Esophagus muscularis mucosa (tissue), 4 donors: ENCODE results near the gene RASGRF1. TPM values are rescaled to one million over a fixed set of nuclear protein-coding genes. Genes with fewer than 3 reads are reported as not detected.

Experiments used
- DNase-seq: peaks from one replicate; pipeline ENCODE4 v3.0.0-alpha.2; 2017; ENCODE audit errors: extremely low spot score
- H3K27ac ChIP-seq, 4 donors: fragments of 200-600 bp; sonication (generic); replicated peaks in 1 of 4; 1 replicate in 3 of 4; 2 replicates in 1 of 4; pipeline ENCODE4 v1.5.1; 2016 to 2019; ENCODE audit warnings: mild to moderate bottlenecking in 1 of 4
- H3K27me3 ChIP-seq, 4 donors: fragments of 200-600 bp; sonication (generic); one replicate each; pipeline versions ENCODE4 v1.5.1 to v1.6.0; 2016 to 2019
- H3K36me3 ChIP-seq, 4 donors: fragments of 200-600 bp; sonication (generic); one replicate each; pipeline ENCODE4 v1.5.1; 2016 to 2019
- H3K4me1 ChIP-seq, 4 donors: fragments of 200-600 bp; sonication (generic); one replicate each; pipeline ENCODE4 v1.5.1; 2016 to 2019
- H3K4me3 ChIP-seq, 4 donors: fragments of 200-600 bp; sonication (generic); 1 replicate in 2 of 4; 2 replicates in 2 of 4; pipeline ENCODE4 v1.5.1; 2016 to 2019; ENCODE audit warnings: mild to moderate bottlenecking in 4 of 4, moderate library complexity in 1 of 4
- H3K9me3 ChIP-seq, 4 donors: fragments of 200-600 bp; sonication (generic); 1 replicate in 3 of 4; 2 replicates in 1 of 4; pipeline ENCODE4 v1.5.1; 2016 to 2019
- EP300 ChIP-seq: sonication (generic); formaldehyde crosslinking; IDR thresholded peaks from one replicate; pipeline ENCODE4 v1.6.1; 2017; ENCODE audit warnings: antibody characterized with exemption
- POLR2A ChIP-seq: fragments of 450-650 bp; IDR thresholded peaks from one replicate; pipeline ENCODE4 v1.6.1; 2017; ENCODE audit warnings: antibody characterized with exemption, moderate library complexity, mild to moderate bottlenecking, low read depth
- POLR2AphosphoS5 ChIP-seq, 2 donors: sonication (generic); formaldehyde crosslinking; IDR thresholded peaks; one replicate each; pipeline ENCODE4 v1.6.1; 2017; ENCODE audit warnings: antibody characterized with exemption in 2 of 2
- WGBS: methylation state at CpG from one replicate; pipeline ENCODE4 v1.1.5; 2018; 5-methylcytosine and 5-hydroxymethylcytosine counted together
- intact Hi-C: fragments of 100-400 bp; cut with DNase I; formaldehyde crosslinking; loops from one replicate; pipeline ENCODE4 v1.15.1; 2023
- total RNA-seq, 4 donors: library from RNA; depleted of rRNA; stranded (reverse); fragments of >200 nt; gene quantifications; one replicate each; pipeline versions ENCODE4 v1.1.0 to v1.2.1, GENCODE V29; 2016
- TF ChIP-seq, protein P1 (sequence below), 3 experiments: fragments of 200-600 bp in 2 of 3; fragments of 450-650 bp in 1 of 3; sonication (generic) in 2 of 3; IDR thresholded peaks; one replicate each; pipeline ENCODE4 v1.5.1; 2017 to 2019; ENCODE audit warnings: antibody characterized with exemption in 3 of 3, mild to moderate bottlenecking in 2 of 3, moderate library complexity in 1 of 3

Gene RASGRF1
- total RNA-seq, 4 donors from 2014 or later = 0.17 to 0.23 TPM; not detected in 2

DNA sequence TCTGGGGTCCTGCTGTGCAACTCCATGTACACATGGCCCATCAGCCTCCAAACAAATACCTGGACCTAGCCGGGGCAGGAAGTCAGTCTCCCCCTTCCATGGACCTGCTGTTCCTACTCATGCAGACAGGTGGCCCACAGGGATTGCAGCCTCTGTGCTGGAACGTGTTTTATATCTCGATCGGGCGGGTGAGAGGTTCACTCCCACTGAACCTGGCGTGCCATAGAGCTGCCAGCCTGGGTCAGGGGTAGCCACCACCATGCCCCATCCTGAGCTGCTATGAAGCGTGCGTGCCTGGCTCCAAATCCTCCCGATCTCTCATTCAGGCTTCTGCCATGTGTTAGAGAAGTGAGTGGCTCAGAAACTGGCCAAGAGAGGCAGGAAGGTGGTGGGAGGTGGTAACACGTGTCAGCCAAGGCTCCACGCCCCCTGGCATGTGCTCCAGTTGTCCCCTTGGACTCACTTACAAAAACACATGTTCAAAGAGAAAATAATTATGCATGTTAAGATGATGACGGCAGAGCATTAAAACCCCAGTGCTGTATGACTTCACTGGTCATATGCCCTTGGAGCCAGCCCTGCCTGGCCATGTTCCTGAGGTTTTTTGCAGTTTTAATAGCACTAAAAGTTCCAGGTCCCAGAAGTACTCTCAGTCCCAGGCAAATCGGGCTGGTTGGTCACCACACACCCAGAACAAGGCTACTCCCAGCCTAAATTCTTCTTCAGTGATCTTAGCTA, 176.4 kb downstream of the RASGRF1 start:
- peaks cover 23 to 63% (median 60%) of the 10 kb centered on the region in 4 donors for H3K4me1 ChIP-seq
- WGBS = 52% methylated on average over 13 of the region's 13 CpGs
- no peak overlapping the region for H3K4me3 ChIP-seq
- H3K27me3 ChIP-seq = no peaks in the 10 kb centered on the region
- peaks cover 4 to 79% (median 50%) of the 10 kb centered on the region in 4 donors for H3K36me3 ChIP-seq
- TF ChIP-seq, protein P1, sequence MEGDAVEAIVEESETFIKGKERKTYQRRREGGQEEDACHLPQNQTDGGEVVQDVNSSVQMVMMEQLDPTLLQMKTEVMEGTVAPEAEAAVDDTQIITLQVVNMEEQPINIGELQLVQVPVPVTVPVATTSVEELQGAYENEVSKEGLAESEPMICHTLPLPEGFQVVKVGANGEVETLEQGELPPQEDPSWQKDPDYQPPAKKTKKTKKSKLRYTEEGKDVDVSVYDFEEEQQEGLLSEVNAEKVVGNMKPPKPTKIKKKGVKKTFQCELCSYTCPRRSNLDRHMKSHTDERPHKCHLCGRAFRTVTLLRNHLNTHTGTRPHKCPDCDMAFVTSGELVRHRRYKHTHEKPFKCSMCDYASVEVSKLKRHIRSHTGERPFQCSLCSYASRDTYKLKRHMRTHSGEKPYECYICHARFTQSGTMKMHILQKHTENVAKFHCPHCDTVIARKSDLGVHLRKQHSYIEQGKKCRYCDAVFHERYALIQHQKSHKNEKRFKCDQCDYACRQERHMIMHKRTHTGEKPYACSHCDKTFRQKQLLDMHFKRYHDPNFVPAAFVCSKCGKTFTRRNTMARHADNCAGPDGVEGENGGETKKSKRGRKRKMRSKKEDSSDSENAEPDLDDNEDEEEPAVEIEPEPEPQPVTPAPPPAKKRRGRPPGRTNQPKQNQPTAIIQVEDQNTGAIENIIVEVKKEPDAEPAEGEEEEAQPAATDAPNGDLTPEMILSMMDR (IDR thresholded peaks at IDR 0.05) = peak; percentile 35 to 58 (median 39)
- TF ChIP-seq EP300 (no peak), POLR2A (no peak), POLR2AphosphoS5 (IDR thresholded peaks at IDR 0.05) (peak; percentile 18 to 32)
- intact Hi-C loops = loop anchor here (5.0 kb wide), 2 partner anchors 63 to 268 kb away; no protein-coding TSS in a partner anchor
- no peak for DNase-seq
- no peaks in the 10 kb centered on the region for H3K9me3 ChIP-seq
- peak overlapping the region; percentile 58 to 70 (median 60) for H3K27ac ChIP-seq

DNA sequence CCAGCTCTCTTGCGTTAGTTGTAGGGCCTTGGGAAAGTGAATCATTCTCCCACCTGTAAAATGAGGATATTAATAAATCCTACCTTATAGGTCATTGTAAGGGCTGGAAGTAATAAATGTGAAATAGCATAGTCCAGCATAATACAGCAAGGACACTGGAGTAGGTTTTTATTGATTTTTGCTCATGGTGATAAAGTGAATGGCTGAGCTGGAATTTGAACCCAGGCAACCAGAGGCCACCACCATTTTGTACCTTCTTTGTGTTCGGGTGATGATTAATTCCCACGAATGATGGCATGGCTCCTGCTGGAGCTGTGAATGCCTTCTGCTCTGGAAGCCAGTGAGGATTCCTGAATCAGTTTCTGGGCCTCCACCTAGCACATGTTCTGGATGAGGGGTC, 177.6 kb downstream of the RASGRF1 start:
- Histone ChIP-seq H3K4me1 (peaks cover 23 to 62% (median 58%) of the 10 kb centered on the region in 4 donors), H3K36me3 (peaks cover under 1 to 79% (median 48%) of the 10 kb centered on the region in 4 donors), H3K9me3 (no peaks in the 10 kb centered on the region), H3K27me3 (no peaks in the 10 kb centered on the region), H3K27ac (peak overlapping the region in 1 of 4 donors; percentile 70), H3K4me3 (no peak overlapping the region)
- WGBS = 91% methylated on average over 3 of the region's 3 CpGs
- no peak for TF ChIP-seq EP300
- TF ChIP-seq POLR2AphosphoS5 (IDR thresholded peaks at IDR 0.05) = no peak
- TF ChIP-seq, protein P1 (IDR thresholded peaks at IDR 0.05) = no peak
- no peak for TF ChIP-seq POLR2A
- DNase-seq = no peak
- intact Hi-C loops = loop anchor here (5.0 kb wide), 2 partner anchors 64 to 269 kb away; no protein-coding TSS in a partner anchor

DNA sequence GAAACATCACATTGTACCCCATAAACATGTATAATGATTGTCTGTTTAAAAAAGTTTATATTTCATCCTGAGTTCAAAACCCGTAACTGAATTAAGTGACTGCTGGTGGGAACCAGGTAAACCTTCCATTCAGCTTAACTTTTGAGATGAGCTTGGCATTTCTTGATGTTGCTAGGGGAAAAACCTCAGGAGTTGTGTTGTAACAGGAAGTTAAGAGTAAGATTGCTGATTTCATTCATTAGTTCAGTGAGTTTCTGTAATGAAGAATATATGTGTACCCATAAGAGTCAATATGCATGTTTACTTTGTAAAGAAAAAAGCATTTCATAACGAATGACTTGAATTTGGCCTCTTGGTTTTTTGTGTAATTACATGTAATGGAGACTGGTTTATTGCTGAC, 178.3 kb downstream of the RASGRF1 start:
- Histone ChIP-seq H3K27ac (no peak overlapping the region), H3K27me3 (no peaks in the 10 kb centered on the region), H3K4me3 (no peak overlapping the region), H3K9me3 (no peaks in the 10 kb centered on the region), H3K4me1 (peaks cover 23 to 55% (median 51%) of the 10 kb centered on the region in 4 donors), H3K36me3 (peaks cover 8 to 80% (median 50%) of the 10 kb centered on the region in 4 donors)
- WGBS = 75% methylated on average over 2 of the region's 2 CpGs
- intact Hi-C loops = loop anchor here (5.0 kb wide), 2 partner anchors 65 to 270 kb away; no protein-coding TSS in a partner anchor
- TF ChIP-seq EP300 (no peak), POLR2AphosphoS5 (IDR thresholded peaks at IDR 0.05) (no peak), POLR2A (no peak)
- TF ChIP-seq, protein P1 (IDR thresholded peaks at IDR 0.05) = no peak
- DNase-seq = no peak

DNA sequence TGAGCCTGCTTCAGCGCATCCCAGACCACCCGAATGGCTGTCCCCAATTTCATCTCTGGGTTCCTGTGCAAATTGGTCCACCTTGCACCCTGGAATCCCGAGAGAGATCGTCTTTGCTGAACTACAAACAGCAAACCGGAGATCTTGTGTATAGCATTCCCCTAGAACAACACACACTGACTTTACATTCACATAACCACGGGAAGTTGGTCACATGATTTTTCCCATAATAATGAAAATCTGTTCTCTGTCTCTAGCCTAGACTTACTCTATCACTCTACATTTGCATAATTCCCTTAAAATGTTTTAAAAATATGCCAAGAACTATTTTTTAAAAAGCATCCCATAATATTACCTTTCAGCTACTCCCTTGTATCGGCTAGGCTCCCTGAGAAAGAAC, 180.3 kb downstream of the RASGRF1 start:
- intact Hi-C loops = loop anchor here (5.0 kb wide), 2 partner anchors 67 to 272 kb away; no protein-coding TSS in a partner anchor

More for the DNA sequence above, 180.3 kb downstream of the RASGRF1 start:
- Histone ChIP-seq H3K9me3 (no peaks in the 10 kb centered on the region), H3K4me3 (no peak overlapping the region), H3K27me3 (no peaks in the 10 kb centered on the region), H3K36me3 (peaks cover 9 to 99% (median 64%) of the 10 kb centered on the region in 4 donors), H3K27ac (no peak overlapping the region), H3K4me1 (peaks cover 34 to 48% (median 46%) of the 10 kb centered on the region in 4 donors)
- no peak for DNase-seq
- WGBS = 75% methylated on average over 7 of the region's 7 CpGs
- TF ChIP-seq, protein P1 (IDR thresholded peaks at IDR 0.05) = no peak
- TF ChIP-seq POLR2AphosphoS5 (IDR thresholded peaks at IDR 0.05) = no peak
- no peak for TF ChIP-seq POLR2A
- no peak for TF ChIP-seq EP300

Other genes with a start within 250 kb of the RASGRF1 start
- gene MORF4L1, start 217.9 kb downstream of the RASGRF1 start, total RNA-seq = 100 to 1,000 TPM; 371 to 476 (median 392) TPM
- 100 to 1,000 TPM in 1 of 4 donors, 10 to 100 TPM in 3; 56.1 to 114 (median 74.9) TPM for gene CTSH, start 145.7 kb downstream of the RASGRF1 start, total RNA-seq
- gene ANKRD34C, start 191.9 kb upstream of the RASGRF1 start, total RNA-seq = not detected
- 10 to 100 TPM; 17.9 to 26.5 (median 23.5) TPM for gene TMED3, start 220.3 kb upstream of the RASGRF1 start, total RNA-seq